ENCODE results near the gene ARHGAP6. TPM values are rescaled to one million over a fixed set of nuclear protein-coding genes. Genes with fewer than 3 reads are reported as not detected.

The ARHGAP6 gene
- total and polyA plus RNA-seq, 9 of the 15 experiments (the other 6 are each of a cell fraction or from before 2014, with no cell fraction given): 12.5 to 63.6 (median 41.8) TPM

DNA sequence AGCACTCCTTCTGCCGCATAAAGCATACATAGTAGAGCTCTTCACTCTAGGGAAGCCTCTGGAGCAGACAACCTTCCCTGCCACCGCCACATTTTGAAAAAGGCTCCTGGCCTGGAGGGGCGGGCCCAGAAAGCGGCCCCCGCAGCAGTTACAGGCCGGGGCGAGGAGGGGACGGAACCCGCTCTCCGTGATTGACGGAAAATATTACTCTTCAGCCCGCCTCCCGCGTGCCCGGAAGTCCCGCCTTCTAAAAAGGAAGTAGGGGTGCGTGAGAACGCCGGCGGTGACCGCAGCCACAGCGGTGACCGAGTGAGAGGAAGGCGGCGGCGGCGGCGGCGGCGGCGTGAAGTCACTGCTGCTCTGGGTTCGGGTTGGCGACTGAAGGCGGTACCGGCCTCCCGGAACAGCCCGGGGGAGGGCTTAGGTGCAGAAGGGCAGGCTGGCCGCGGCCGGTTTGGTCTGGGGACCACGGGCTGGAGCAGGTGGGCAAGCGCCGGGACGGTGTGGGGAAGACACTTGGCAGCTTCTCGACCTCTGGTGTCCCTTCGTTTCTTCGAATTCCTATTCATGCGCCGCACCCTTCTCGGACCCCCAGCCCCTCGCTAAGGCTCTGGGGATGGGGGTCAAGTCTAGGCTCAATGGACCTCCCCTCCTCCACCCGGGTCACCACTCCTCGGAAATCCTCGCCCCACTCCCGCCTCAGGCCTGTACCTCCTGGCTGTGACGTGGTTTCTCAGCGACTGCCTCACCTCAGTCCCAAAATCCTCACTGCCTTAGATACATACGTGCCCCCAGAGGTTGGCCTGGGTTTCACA is 554.5 kb downstream of the ARHGAP6 start, which contains the start of gene HCCS (continued):
- no peak for TF ChIP-seq ZFP1 (CRISPR knock-in tag; IDR thresholded peaks at IDR 0.05)
- 0 out of 2 replicates have a peak, but pooled peaks have one; percentile 13 for TF ChIP-seq POLR2AphosphoS5 (IDR thresholded peaks at IDR 0.05; ENCODE audit: control insufficient read depth, insufficient read depth, low read depth, low read length)
- TF ChIP-seq CHD4 (IDR thresholded peaks at IDR 0.05; ENCODE audit: insufficient read depth, insufficient replicate concordance, low read depth, low read length, poor library complexity, severe bottlenecking): no peak
- no peak for TF ChIP-seq ZNF217 (CRISPR knock-in tag; IDR thresholded peaks at IDR 0.05)
- no peak for TF ChIP-seq XRCC3 (IDR thresholded peaks at IDR 0.05)
- TF ChIP-seq ZBTB40 (IDR thresholded peaks at IDR 0.05): peak; percentile 93
- no peak for TF ChIP-seq ZBTB40 (CRISPR knock-in tag; IDR thresholded peaks at IDR 0.05)
- TF ChIP-seq, protein P1, sequence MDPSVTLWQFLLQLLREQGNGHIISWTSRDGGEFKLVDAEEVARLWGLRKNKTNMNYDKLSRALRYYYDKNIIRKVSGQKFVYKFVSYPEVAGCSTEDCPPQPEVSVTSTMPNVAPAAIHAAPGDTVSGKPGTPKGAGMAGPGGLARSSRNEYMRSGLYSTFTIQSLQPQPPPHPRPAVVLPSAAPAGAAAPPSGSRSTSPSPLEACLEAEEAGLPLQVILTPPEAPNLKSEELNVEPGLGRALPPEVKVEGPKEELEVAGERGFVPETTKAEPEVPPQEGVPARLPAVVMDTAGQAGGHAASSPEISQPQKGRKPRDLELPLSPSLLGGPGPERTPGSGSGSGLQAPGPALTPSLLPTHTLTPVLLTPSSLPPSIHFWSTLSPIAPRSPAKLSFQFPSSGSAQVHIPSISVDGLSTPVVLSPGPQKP (CRISPR knock-in tag; IDR thresholded peaks at IDR 0.05): no peak
- peak; percentile 82; the same call in 1 of the 2 replicates for TF ChIP-seq CGGBP1 (CRISPR knock-in tag; IDR thresholded peaks at IDR 0.05)
- no peak for TF ChIP-seq NR2C2 (CRISPR knock-in tag; IDR thresholded peaks at IDR 0.05)
- peak; percentile 59; the same call in 1 of the 2 replicates for TF ChIP-seq NR2C2 (tag; IDR thresholded peaks at IDR 0.05)
- no peak for TF ChIP-seq KDM2B (CRISPR knock-in tag; IDR thresholded peaks at IDR 0.05)
- TF ChIP-seq MBD2 (IDR thresholded peaks at IDR 0.05; ENCODE audit: borderline replicate concordance, low read depth): peak; percentile 34; the same call in 1 of the 2 replicates
- peak; percentile 40; the same call in 1 of the 2 replicates for TF ChIP-seq ATF7 (IDR thresholded peaks at IDR 0.05)
- TF ChIP-seq ZNF274 (IDR thresholded peaks at IDR 0.05; ENCODE audit: borderline replicate concordance, low read depth, low read length): no peak
- TF ChIP-seq GABPA (tag; conservative IDR thresholded peaks at IDR 0.05; ENCODE audit: low read depth): peak; percentile 95
- TF ChIP-seq C11orf30 (IDR thresholded peaks at IDR 0.05; ENCODE audit: low read depth): peak; percentile 43; the same call in 1 of the 2 replicates
